WTC11 (cell line): ENCODE results near the gene MIER2. TPM values are rescaled to one million over a fixed set of nuclear protein-coding genes. Genes with fewer than 3 reads are reported as not detected.

Experiments used
- ATAC-seq: fragments of 200-7000 bp; cut with Tn5 transposase; 2 replicates; pipeline ENCODE4 v1.10.0; 2021; ENCODE audit warnings: mild to moderate bottlenecking, moderate library complexity
- CTCF ChIA-PET: fragments of 300-600 bp; sonication (Branson Sonifier 250); formaldehyde crosslinking; loops from one replicate; lab custom pipeline; 2021; ENCODE audit warnings: antibody characterized with exemption; lab: Charles Lee
- POLR2A ChIA-PET: fragments of 350-600 bp; sonication (Branson Sonifier 250); formaldehyde crosslinking; loops from one replicate; lab custom pipeline; 2021; ENCODE audit warnings: antibody characterized with exemption; lab: Charles Lee
- DNase-seq: peaks from one replicate; pipeline ENCODE4 v3.0.0; 2021; ENCODE audit warnings: low spot score
- H3K27ac Mint-ChIP-seq: 2 replicates; pipeline ENCODE4 v1.8.0; 2021; ENCODE audit warnings: mixed read lengths
- H3K27me3 Mint-ChIP-seq: 2 replicates; pipeline ENCODE4 v1.8.0; 2021; ENCODE audit warnings: low read depth, mild to moderate bottlenecking, moderate library complexity, mixed read lengths
- H3K36me3 Mint-ChIP-seq: 2 replicates; pipeline ENCODE4 v1.8.0; 2021; ENCODE audit warnings: mixed read lengths
- H3K4me1 Mint-ChIP-seq: 2 replicates; pipeline ENCODE4 v1.8.0; 2022; ENCODE audit warnings: mixed read lengths
- H3K4me3 Mint-ChIP-seq: 2 replicates; pipeline ENCODE4 v1.8.0; 2021; ENCODE audit warnings: mild to moderate bottlenecking, moderate library complexity, mixed read lengths
- H3K9me3 Mint-ChIP-seq: 2 replicates; pipeline ENCODE4 v1.8.0; 2021; ENCODE audit warnings: mixed read lengths
- ESRRA ChIP-seq: sonication (generic); formaldehyde crosslinking; IDR thresholded peaks from 2 replicates; pipeline ENCODE4 v1.8.1; 2022; ENCODE audit warnings: mild to moderate bottlenecking, missing genetic modification reagents, borderline replicate concordance
- GABPB1 ChIP-seq: sonication (generic); formaldehyde crosslinking; IDR thresholded peaks from 2 replicates; pipeline ENCODE4 v1.8.1; 2023; ENCODE audit warnings: mild to moderate bottlenecking, missing genetic modification reagents
- GRHL2 ChIP-seq: fragments of 250-450 bp; sonication (Bioruptor Pico); IDR thresholded peaks from 2 replicates; pipeline ENCODE4 v1.8.0; 2022; ENCODE audit warnings: mild to moderate bottlenecking, moderate library complexity; ENCODE audit not compliant: insufficient replicate concordance, severe bottlenecking
- HMGXB4 ChIP-seq: sonication (generic); formaldehyde crosslinking; IDR thresholded peaks from 2 replicates; pipeline ENCODE4 v1.8.1; 2023; ENCODE audit warnings: mild to moderate bottlenecking, moderate library complexity, missing genetic modification reagents
- KAT7 ChIP-seq: sonication (generic); formaldehyde crosslinking; IDR thresholded peaks from 2 replicates; pipeline ENCODE4 v1.8.1; 2023; ENCODE audit warnings: missing genetic modification reagents, mild to moderate bottlenecking, borderline replicate concordance
- MXD4 ChIP-seq: fragments of 250-450 bp; sonication (Bioruptor Pico); IDR thresholded peaks from 2 replicates; pipeline ENCODE4 v1.8.0; 2021; ENCODE audit warnings: mild to moderate bottlenecking, moderate library complexity, borderline replicate concordance
- MYBL2 ChIP-seq: sonication (generic); formaldehyde crosslinking; IDR thresholded peaks from 2 replicates; pipeline ENCODE4 v1.8.1; 2023; ENCODE audit warnings: mild to moderate bottlenecking, moderate library complexity, missing genetic modification reagents
- PRDM15 ChIP-seq: sonication (generic); formaldehyde crosslinking; IDR thresholded peaks from 2 replicates; pipeline ENCODE4 v1.8.0; 2022; ENCODE audit warnings: missing genetic modification reagents
- PREB ChIP-seq: sonication (generic); formaldehyde crosslinking; IDR thresholded peaks from 2 replicates; pipeline ENCODE4 v1.8.1; 2022; ENCODE audit warnings: mild to moderate bottlenecking, missing genetic modification reagents, moderate library complexity, borderline replicate concordance
- STAT6 ChIP-seq: sonication (generic); formaldehyde crosslinking; conservative IDR thresholded peaks from 2 replicates; pipeline ENCODE4 v1.8.1; 2023; ENCODE audit warnings: mild to moderate bottlenecking, low read depth, missing genetic modification reagents, moderate library complexity
- TCF7 ChIP-seq: sonication (generic); formaldehyde crosslinking; IDR thresholded peaks from 2 replicates; pipeline ENCODE4 v1.8.0; 2022; ENCODE audit warnings: mild to moderate bottlenecking, low read depth, missing genetic modification reagents, moderate library complexity
- USF1 ChIP-seq: sonication (generic); formaldehyde crosslinking; IDR thresholded peaks from 2 replicates; pipeline ENCODE4 v1.8.0; 2022; ENCODE audit warnings: mild to moderate bottlenecking, missing genetic modification reagents
- ZNF263 ChIP-seq: sonication (generic); formaldehyde crosslinking; IDR thresholded peaks from 2 replicates; pipeline ENCODE4 v1.8.1; 2022; ENCODE audit warnings: low read depth, mild to moderate bottlenecking, moderate library complexity, missing genetic modification reagents
- ZSCAN18 ChIP-seq: fragments of 250-450 bp; sonication (Bioruptor Pico); IDR thresholded peaks from 2 replicates; pipeline ENCODE4 v2.1.2; 2022; ENCODE audit warnings: mild to moderate bottlenecking, moderate library complexity
- total RNA-seq: library from RNA; stranded (reverse); gene quantifications from 3 replicates; pipeline ENCODE4 v1.2.3, GENCODE V29; 2021

Gene MIER2
- total RNA-seq, 1 experiment from 2014 or later: 56.3 TPM

GRCh38 chr19:369256-369655 lies 24.7 kb upstream of the MIER2 start:
- Mint-ChIP-seq H3K4me3 (no peak overlapping the region), H3K27ac (no peak overlapping the region), H3K27me3 (no peaks in the 10 kb centered on the region; the same call in 1 of the 2 replicates), H3K4me1 (no peaks in the 10 kb centered on the region), H3K36me3 (no peaks in the 10 kb centered on the region), H3K9me3 (no peaks in the 10 kb centered on the region)
- ChIA-PET CTCF (interaction anchor here (1.5 to 2.1 kb wide), 2 partner anchors 126 to 141 kb away, joined by 4 to 6 read pairs; no protein-coding TSS in a partner anchor), POLR2A (no interaction called here)
- no peak for ATAC-seq
- DNase-seq: no peak
- TF ChIP-seq USF1 (CRISPR knock-in tag): no peak
- TF ChIP-seq PREB (CRISPR knock-in tag): no peak
- no peak for TF ChIP-seq KAT7 (CRISPR knock-in tag)
- no peak for TF ChIP-seq PRDM15 (CRISPR knock-in tag)
- no peak for TF ChIP-seq MYBL2 (CRISPR knock-in tag)
- no peak for TF ChIP-seq GABPB1 (CRISPR knock-in tag)
- no peak for TF ChIP-seq STAT6 (CRISPR knock-in tag)
- no peak for TF ChIP-seq HMGXB4 (CRISPR knock-in tag)
- TF ChIP-seq ZSCAN18: no peak
- TF ChIP-seq ESRRA (CRISPR knock-in tag): no peak
- no peak for TF ChIP-seq MXD4 (CRISPR knock-in tag)
- TF ChIP-seq GRHL2 (CRISPR knock-in tag): no peak
- TF ChIP-seq TCF7 (CRISPR knock-in tag): no peak
- no peak for TF ChIP-seq ZNF263 (CRISPR knock-in tag)
